HCT116 (cell line): ENCODE data around the gene SND1. TPM values are rescaled to one million over a fixed set of nuclear protein-coding genes. Genes with fewer than 3 reads are reported as not detected.

Experiments used
- ATAC-seq: fragments of 200-7000 bp; cut with Tn5 transposase; 2 replicates; pipeline ENCODE4 v1.9.1; 2020; ENCODE audit warnings: mild to moderate bottlenecking, moderate library complexity
- BruUV-seq: library from RNA; stranded (reverse); fragments of 400-500 nt; replicated peaks from 2 replicates; lab custom pipeline; 2021; lab: Mats Ljungman, UMichigan
- CTCF ChIA-PET: fragments of 300-600 bp; sonication (Branson Sonifier 250); formaldehyde crosslinking; loops from one replicate; lab custom pipeline; 2021; ENCODE audit warnings: antibody characterized with exemption; lab: Charles Lee
- POLR2A ChIA-PET: fragments of 300-600, 350-600 bp; sonication (Branson Sonifier 250); formaldehyde crosslinking; loops from one replicate; lab custom pipeline; 2021; ENCODE audit warnings: antibody characterized with exemption; lab: Charles Lee
- RAD21 ChIA-PET, 2 experiments: fragments of 300-600 bp; sonication (Branson Sonifier 250); formaldehyde crosslinking; loops; one replicate each; lab custom pipeline; 2023; ENCODE audit warnings: low total read pairs in 2 of 2; ENCODE audit not compliant: uncharacterized antibody in 2 of 2, unreplicated experiment in 2 of 2, low non-redundant PET in 1 of 2; lab: Charles Lee
- DNase-seq: peaks from one replicate; pipeline ENCODE4 v3.0.0-alpha.2; 2010; ENCODE audit warnings: low read depth, low spot score
- H2AFZ ChIP-seq: fragments of 200-600 bp; shearing (Covaris generic), sonication (generic); 2 replicates; pipeline ENCODE4 v1.6.1; 2017; ENCODE audit warnings: low read depth, mixed run types, mixed read lengths, antibody characterized with exemption, low read length; ENCODE audit not compliant: poor library complexity, severe bottlenecking
- H3K27ac ChIP-seq: 2 replicates; pipeline ENCODE4 v1.5.1; 2012; ENCODE audit warnings: low read depth, low read length
- H3K27me3 ChIP-seq: fragments of 200-600 bp; sonication (generic); 2 replicates; pipeline ENCODE4 v1.6.1; 2016; ENCODE audit warnings: mixed run types, low read length, mixed read lengths; ENCODE audit not compliant: insufficient read depth
- H3K36me3 ChIP-seq, 2 experiments: fragments of 200-500 bp in 1 of 2; fragments of 200-600 bp in 1 of 2; sonication (Bioruptor generic) in 1 of 2; sonication (generic) in 1 of 2; 2 replicates each; pipeline versions ENCODE4 v1.5.1 to v1.6.1; 2014 to 2016; ENCODE audit warnings: low read length in 2 of 2, inconsistent platforms in 1 of 2, mixed read lengths in 1 of 2, mixed run types in 1 of 2; ENCODE audit not compliant: insufficient read depth in 2 of 2, control insufficient read depth in 1 of 2
- H3K4me1 ChIP-seq, 2 experiments: fragments of 200-600 bp in 1 of 2; sonication (generic) in 1 of 2; 2 replicates each; pipeline versions ENCODE4 v1.5.1 to v1.6.1; 2012 to 2017; ENCODE audit warnings: low read length in 2 of 2, inconsistent platforms in 1 of 2, mild to moderate bottlenecking in 1 of 2, mixed read lengths in 1 of 2, mixed run types in 1 of 2, moderate library complexity in 1 of 2; ENCODE audit not compliant: insufficient read depth in 2 of 2, control insufficient read depth in 1 of 2
- H3K4me2 ChIP-seq: fragments of 200-600 bp; sonication (generic); 2 replicates; pipeline ENCODE4 v1.6.1; 2017; ENCODE audit warnings: mixed run types, low read length, mixed read lengths
- H3K4me3 ChIP-seq, 2 experiments: fragments of 200-600 bp in 1 of 2; sonication (generic) in 1 of 2; replicated peaks in 1 of 2; 2 replicates each; pipeline ENCODE4 v1.5.1; 2011 to 2016; ENCODE audit warnings: low read length in 2 of 2, control low read depth in 1 of 2, low read depth in 1 of 2, mild to moderate bottlenecking in 1 of 2, mixed read lengths in 1 of 2, mixed run types in 1 of 2
- H3K79me2 ChIP-seq: fragments of 200-600 bp; sonication (generic); 2 replicates; pipeline ENCODE4 v1.6.1; 2017; ENCODE audit warnings: mild to moderate bottlenecking, mixed run types, low read length, moderate library complexity, mixed read lengths; ENCODE audit not compliant: insufficient read depth
- H3K9ac ChIP-seq: fragments of 200-600 bp; sonication (generic); 2 replicates; pipeline ENCODE4 v1.6.1; 2016; ENCODE audit warnings: low read length, mixed read lengths
- H3K9me2 ChIP-seq: fragments of 200-600 bp; sonication (generic), shearing (Covaris generic); 2 replicates; pipeline ENCODE4 v1.6.1; 2017; ENCODE audit warnings: mixed run types, mild to moderate bottlenecking, moderate library complexity; ENCODE audit not compliant: insufficient read depth
- H3K9me3 ChIP-seq, 2 experiments: fragments of 200-500 bp in 1 of 2; fragments of 200-600 bp in 1 of 2; sonication (Bioruptor generic) in 1 of 2; sonication (generic) in 1 of 2; 2 replicates each; pipeline ENCODE4 v1.6.1; 2014 to 2017; ENCODE audit warnings: low read length in 2 of 2, mixed read lengths in 2 of 2, inconsistent platforms in 1 of 2, low read depth in 1 of 2, mild to moderate bottlenecking in 1 of 2, mixed run types in 1 of 2, moderate library complexity in 1 of 2; ENCODE audit not compliant: control insufficient read depth in 1 of 2, insufficient read depth in 1 of 2
- H4K20me1 ChIP-seq: fragments of 200-600 bp; sonication (generic), shearing (Covaris generic); 2 replicates; pipeline ENCODE4 v1.6.1; 2017; ENCODE audit warnings: mixed run types, mild to moderate bottlenecking, moderate library complexity; ENCODE audit not compliant: insufficient read depth
- CEBPB ChIP-seq: IDR thresholded peaks from 2 replicates; pipeline ENCODE4 v1.6.1; 2012; ENCODE audit warnings: low read depth
- ELF1 ChIP-seq: IDR thresholded peaks from 2 replicates; pipeline ENCODE4 v1.6.1; 2012; ENCODE audit warnings: low read depth, borderline replicate concordance
- FOSL1 ChIP-seq: IDR thresholded peaks from 2 replicates; pipeline ENCODE4 v1.6.1; 2012; ENCODE audit warnings: low read depth
- JUND ChIP-seq: IDR thresholded peaks from 2 replicates; pipeline ENCODE4 v1.6.1; 2012
- POLR2A ChIP-seq: IDR thresholded peaks from 2 replicates; pipeline ENCODE4 v1.7.0; 2011; ENCODE audit warnings: borderline replicate concordance; ENCODE audit not compliant: insufficient read depth, insufficient read length; ENCODE audit errors: extremely low read depth
- SIN3A ChIP-seq: IDR thresholded peaks from 2 replicates; pipeline ENCODE4 v1.6.1; 2012; ENCODE audit warnings: low read depth
- SP1 ChIP-seq: IDR thresholded peaks from 2 replicates; pipeline ENCODE4 v1.6.1; 2012; ENCODE audit warnings: low read depth
- intact Hi-C: fragments of 100-400 bp; cut with micrococcal nuclease; formaldehyde crosslinking; loops from 2 replicates; pipeline ENCODE4 v1.10.0; 2022
- total RNA-seq: library from RNA; stranded (reverse); gene quantifications from one replicate; pipeline ENCODE4 v1.2.1, GENCODE V29; 2021; ENCODE audit not compliant: unreplicated experiment
- TF ChIP-seq, protein P1 (sequence below): IDR thresholded peaks from 2 replicates; pipeline ENCODE4 v1.6.1; 2012; ENCODE audit warnings: low read depth

The SND1 gene
- total RNA-seq, 1 experiment from 2014 or later = 169 TPM

DNA sequence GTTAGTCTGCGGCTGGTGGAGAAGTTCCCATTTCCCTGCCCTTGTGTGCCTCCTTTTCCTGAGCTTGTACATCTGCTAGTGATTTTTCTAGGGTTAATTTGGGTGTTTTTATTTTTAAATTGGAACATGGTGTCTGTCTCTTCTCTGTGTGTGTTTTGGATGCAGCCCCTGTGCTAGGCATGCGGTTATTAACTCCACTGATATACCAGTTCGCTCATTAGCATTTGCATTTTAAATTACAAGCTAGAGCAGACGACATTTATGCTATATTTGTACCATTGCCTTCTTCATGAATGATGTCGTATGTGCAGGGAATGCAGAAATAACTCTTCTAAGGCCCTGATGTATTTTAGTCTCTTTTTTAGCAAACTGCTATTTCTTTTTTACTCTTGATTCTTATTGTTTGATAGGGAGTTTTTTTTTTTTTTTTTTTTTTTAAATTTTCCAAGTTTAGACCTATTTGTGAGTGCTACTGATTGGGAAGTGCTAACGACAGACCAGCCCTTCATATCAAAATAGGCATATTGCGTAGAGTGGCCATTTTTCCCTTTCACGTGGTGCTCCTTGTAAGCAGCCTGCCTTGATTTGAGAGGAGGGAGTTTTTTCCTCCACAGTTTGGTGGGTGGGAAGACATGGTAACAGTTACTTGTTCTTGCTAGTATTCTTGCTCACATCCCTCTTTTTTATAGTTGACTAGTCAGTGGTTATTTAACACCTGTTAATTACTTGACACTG lies 289.6 kb downstream of the SND1 start (continued):
- TF ChIP-seq, protein P1, sequence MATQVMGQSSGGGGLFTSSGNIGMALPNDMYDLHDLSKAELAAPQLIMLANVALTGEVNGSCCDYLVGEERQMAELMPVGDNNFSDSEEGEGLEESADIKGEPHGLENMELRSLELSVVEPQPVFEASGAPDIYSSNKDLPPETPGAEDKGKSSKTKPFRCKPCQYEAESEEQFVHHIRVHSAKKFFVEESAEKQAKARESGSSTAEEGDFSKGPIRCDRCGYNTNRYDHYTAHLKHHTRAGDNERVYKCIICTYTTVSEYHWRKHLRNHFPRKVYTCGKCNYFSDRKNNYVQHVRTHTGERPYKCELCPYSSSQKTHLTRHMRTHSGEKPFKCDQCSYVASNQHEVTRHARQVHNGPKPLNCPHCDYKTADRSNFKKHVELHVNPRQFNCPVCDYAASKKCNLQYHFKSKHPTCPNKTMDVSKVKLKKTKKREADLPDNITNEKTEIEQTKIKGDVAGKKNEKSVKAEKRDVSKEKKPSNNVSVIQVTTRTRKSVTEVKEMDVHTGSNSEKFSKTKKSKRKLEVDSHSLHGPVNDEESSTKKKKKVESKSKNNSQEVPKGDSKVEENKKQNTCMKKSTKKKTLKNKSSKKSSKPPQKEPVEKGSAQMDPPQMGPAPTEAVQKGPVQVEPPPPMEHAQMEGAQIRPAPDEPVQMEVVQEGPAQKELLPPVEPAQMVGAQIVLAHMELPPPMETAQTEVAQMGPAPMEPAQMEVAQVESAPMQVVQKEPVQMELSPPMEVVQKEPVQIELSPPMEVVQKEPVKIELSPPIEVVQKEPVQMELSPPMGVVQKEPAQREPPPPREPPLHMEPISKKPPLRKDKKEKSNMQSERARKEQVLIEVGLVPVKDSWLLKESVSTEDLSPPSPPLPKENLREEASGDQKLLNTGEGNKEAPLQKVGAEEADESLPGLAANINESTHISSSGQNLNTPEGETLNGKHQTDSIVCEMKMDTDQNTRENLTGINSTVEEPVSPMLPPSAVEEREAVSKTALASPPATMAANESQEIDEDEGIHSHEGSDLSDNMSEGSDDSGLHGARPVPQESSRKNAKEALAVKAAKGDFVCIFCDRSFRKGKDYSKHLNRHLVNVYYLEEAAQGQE = no peak
- TF ChIP-seq POLR2A (no peak), SP1 (no peak), JUND (no peak), SIN3A (no peak), FOSL1 (no peak), ELF1 (no peak)
- TF ChIP-seq, all 23 proteins: peak for 0

DNA sequence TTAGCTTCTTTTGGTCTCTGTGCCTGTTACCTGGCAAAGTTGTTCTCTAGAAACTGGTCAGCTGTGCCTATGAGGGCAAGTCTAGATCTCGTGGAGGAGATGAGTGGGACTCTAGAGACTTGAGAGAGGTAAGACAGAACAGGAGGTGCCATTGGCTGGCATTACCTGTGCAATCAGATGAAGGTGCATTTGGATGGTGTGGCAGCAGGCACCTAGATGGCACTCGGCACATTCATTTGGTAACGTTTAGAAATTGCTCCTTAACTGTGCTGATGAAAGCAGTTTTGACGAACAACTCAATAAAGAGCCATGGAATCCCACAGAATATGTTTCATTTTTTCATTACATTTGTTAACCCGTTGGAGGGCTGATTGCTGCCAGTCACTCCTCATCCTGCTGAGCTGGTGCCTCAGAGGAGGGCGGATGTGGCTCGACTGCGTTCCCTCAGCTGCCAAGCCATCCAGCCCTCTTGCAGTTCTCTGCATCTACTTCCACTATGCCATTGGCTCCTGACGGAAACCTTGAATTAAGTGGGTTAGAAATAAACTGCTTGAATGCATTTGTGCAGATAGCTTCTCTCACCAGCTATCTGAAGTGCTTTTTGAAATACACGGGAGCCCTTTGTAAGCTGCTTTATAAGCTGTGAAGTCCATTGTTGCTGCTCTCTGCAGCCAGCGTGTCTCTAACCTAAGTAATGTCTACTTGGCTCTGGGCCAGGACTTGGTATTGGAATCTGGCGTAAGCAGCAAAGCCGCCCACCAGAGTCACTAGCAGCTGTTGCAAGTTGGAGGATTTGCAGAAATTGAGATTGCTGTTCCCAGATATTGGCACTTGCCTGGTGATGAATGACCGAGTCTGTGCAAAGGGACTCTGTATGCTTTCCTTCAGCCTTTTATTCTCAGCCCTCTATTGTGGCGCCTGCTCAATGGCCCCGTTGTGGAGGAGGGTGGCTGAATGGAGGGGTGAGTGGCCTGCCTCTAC lies 291.8 kb downstream of the SND1 start:
- Histone ChIP-seq H3K4me2 (no peak overlapping the region), H4K20me1 (peaks cover 7% of the 10 kb centered on the region; the same call in 1 of the 2 replicates), H3K79me2 (peaks cover 6% of the 10 kb centered on the region), H3K9me2 (no peaks in the 10 kb centered on the region), H3K4me3 (no peak overlapping the region), H3K9ac (no peak overlapping the region), H3K36me3 (0 out of 4 replicates have a peak, but pooled peaks cover 0 to 2% of the 10 kb centered on the region in 2 experiments), H3K27ac (no peak overlapping the region), H3K4me1 (no peaks in the 10 kb centered on the region), H3K9me3 (no peaks in the 10 kb centered on the region), H2AFZ (no peak overlapping the region), H3K27me3 (no peaks in the 10 kb centered on the region)
- ChIA-PET CTCF (no interaction called here), RAD21 (no interaction called here), POLR2A (no interaction called here)
- intact Hi-C loops = no loop called here
- DNase-seq (no peak), ATAC-seq (no peak)
- no peak for TF ChIP-seq CEBPB
- BruUV-seq = no TSS peak
